ENCODE measurements around the gene GPAM. TPM values are rescaled to one million over a fixed set of nuclear protein-coding genes. Genes with fewer than 3 reads are reported as not detected.
"Not testable (repeated sequence)": the region's sequence is repeated elsewhere in the genome, so short reads cannot be mapped to it uniquely, and the experiment has no call there.

GPAM gene
- total RNA-seq, 1 donor from 2014 or later: 5.2 TPM

GRCh38 chr10:112217386-112218035 lies 33.9 kb upstream of the GPAM start:
- DNase-seq (ENCODE audit: extremely low read depth, low read depth, low spot score): no peak

- no peak for DNase-seq (ENCODE audit: extremely low read depth, low read depth, low spot score)
These were observed 33.4 kb upstream of the GPAM start for GRCh38 chr10:112216966-112217365.

GRCh38 chr10:112216151-112216550 lies 32.6 kb upstream of the GPAM start:
- DNase-seq (ENCODE audit: extremely low read depth, low read depth, low spot score): no peak

- no peak for DNase-seq (ENCODE audit: extremely low read depth, low read depth, low spot score)
These were observed 31.8 kb upstream of the GPAM start for GRCh38 chr10:112215342-112215774.

- DNase-seq (ENCODE audit: extremely low read depth, low read depth, low spot score): no peak
These were observed 30.8 kb upstream of the GPAM start for GRCh38 chr10:112214298-112214926.

GRCh38 chr10:112213836-112214235 lies 30.3 kb upstream of the GPAM start:
- no peak for DNase-seq (ENCODE audit: extremely low read depth, low read depth, low spot score)

GRCh38 chr10:112213098-112213823 lies 29.7 kb upstream of the GPAM start:
- no peak for DNase-seq (ENCODE audit: extremely low read depth, low read depth, low spot score)

- DNase-seq (ENCODE audit: extremely low read depth, low read depth, low spot score): no peak
These were observed 27.1 kb upstream of the GPAM start for GRCh38 chr10:112210666-112211065.

GRCh38 chr10:112209684-112210131 lies 26.1 kb upstream of the GPAM start:
- DNase-seq (ENCODE audit: extremely low read depth, low read depth, low spot score): no peak

GRCh38 chr10:112208997-112209396 lies 25.4 kb upstream of the GPAM start:
- DNase-seq (ENCODE audit: extremely low read depth, low read depth, low spot score): no peak

GRCh38 chr10:112208292-112208691 lies 24.7 kb upstream of the GPAM start:
- no peak for DNase-seq (ENCODE audit: extremely low read depth, low read depth, low spot score)

GRCh38 chr10:112203328-112204076 lies 19.9 kb upstream of the GPAM start:
- DNase-seq (ENCODE audit: extremely low read depth, low read depth, low spot score): no peak

GRCh38 chr10:112202561-112203241 lies 19.1 kb upstream of the GPAM start:
- no peak for DNase-seq (ENCODE audit: extremely low read depth, low read depth, low spot score)

GRCh38 chr10:112202076-112202475 lies 18.5 kb upstream of the GPAM start:
- no peak for DNase-seq (ENCODE audit: extremely low read depth, low read depth, low spot score)

GRCh38 chr10:112201334-112201733 lies 17.8 kb upstream of the GPAM start:
- DNase-seq (ENCODE audit: extremely low read depth, low read depth, low spot score): no peak

- not testable (repeated sequence) for DNase-seq (ENCODE audit: extremely low read depth, low read depth, low spot score)
These were observed 16.7 kb upstream of the GPAM start for GRCh38 chr10:112200259-112200658.

- not testable (repeated sequence) for DNase-seq (ENCODE audit: extremely low read depth, low read depth, low spot score)
These were observed 14.1 kb upstream of the GPAM start for GRCh38 chr10:112197662-112198061.

GRCh38 chr10:112195224-112195623 lies 11.7 kb upstream of the GPAM start:
- no peak for DNase-seq (ENCODE audit: extremely low read depth, low read depth, low spot score)

- DNase-seq (ENCODE audit: extremely low read depth, low read depth, low spot score): no peak
These were observed 8.2 kb upstream of the GPAM start for GRCh38 chr10:112191791-112192190.

- DNase-seq (ENCODE audit: extremely low read depth, low read depth, low spot score): no peak
These were observed 7.6 kb upstream of the GPAM start for GRCh38 chr10:112191041-112191590.

All from glomerular endothelial cell (primary cell).